Liver (tissue), 9 donors: ENCODE results near the gene KIF18B. TPM values are rescaled to one million over a fixed set of nuclear protein-coding genes. Genes with fewer than 3 reads are reported as not detected.

ENCODE experiments used
- DNase-seq: peaks from one replicate; pipeline ENCODE4 v3.0.0-alpha.2; 2017; ENCODE audit warnings: low spot score
- H3K27ac ChIP-seq, 2 donors: one replicate each; pipeline ENCODE4 v1.7.0; 2013; ENCODE audit warnings: inconsistent platforms in 2 of 2, low read length in 2 of 2, control low read depth in 1 of 2, low read depth in 1 of 2, mild to moderate bottlenecking in 1 of 2
- H3K27me3 ChIP-seq, 4 donors: one replicate each; pipeline versions ENCODE4 v1.6.1 to v1.7.0; 2013; ENCODE audit warnings: low read length in 3 of 4, inconsistent platforms in 1 of 4, mild to moderate bottlenecking in 1 of 4, moderate library complexity in 1 of 4; ENCODE audit not compliant: control insufficient read depth in 4 of 4, insufficient read depth in 4 of 4
- H3K36me3 ChIP-seq, 4 donors: one replicate each; pipeline versions ENCODE4 v1.6.1 to v1.7.0; 2013; ENCODE audit warnings: low read length in 3 of 4, mild to moderate bottlenecking in 3 of 4, low read depth in 1 of 4, moderate library complexity in 1 of 4; ENCODE audit not compliant: control insufficient read depth in 4 of 4, insufficient read depth in 3 of 4
- H3K4me1 ChIP-seq, 4 donors: one replicate each; pipeline versions ENCODE4 v1.6.1 to v1.7.0; 2013; ENCODE audit warnings: low read length in 3 of 4, mild to moderate bottlenecking in 3 of 4, moderate library complexity in 1 of 4; ENCODE audit not compliant: control insufficient read depth in 4 of 4, insufficient read depth in 4 of 4
- H3K4me3 ChIP-seq, 3 donors: one replicate each; pipeline versions ENCODE4 v1.6.1 to v1.7.0; 2013; ENCODE audit warnings: low read length in 3 of 3, control low read depth in 1 of 3, low read depth in 1 of 3, mild to moderate bottlenecking in 1 of 3
- H3K9ac ChIP-seq, 2 donors: one replicate each; pipeline ENCODE4 v1.7.0; 2013; ENCODE audit warnings: low read length in 2 of 2, mild to moderate bottlenecking in 2 of 2, moderate library complexity in 2 of 2, control low read depth in 1 of 2, low read depth in 1 of 2
- H3K9me3 ChIP-seq, 4 donors: one replicate each; pipeline versions ENCODE4 v1.6.1 to v1.7.0; 2013; ENCODE audit warnings: low read length in 3 of 4; ENCODE audit not compliant: control insufficient read depth in 4 of 4
- FOXA1 ChIP-seq: IDR thresholded peaks from 2 replicates; pipeline ENCODE4 v1.6.1; 2016; ENCODE audit warnings: antibody characterized with exemption
- FOXA2 ChIP-seq: IDR thresholded peaks from 2 replicates; pipeline ENCODE4 v1.6.1; 2016; ENCODE audit warnings: antibody characterized with exemption
- GABPA ChIP-seq, 2 donors: IDR thresholded peaks in 1 of 2; conservative IDR thresholded peaks in 1 of 2; 2 replicates each; pipeline ENCODE4 v1.6.1; 2016; ENCODE audit warnings: antibody characterized with exemption in 2 of 2, mild to moderate bottlenecking in 1 of 2, moderate library complexity in 1 of 2
- HNF4G ChIP-seq: IDR thresholded peaks from 2 replicates; pipeline ENCODE4 v1.6.1; 2016; ENCODE audit warnings: antibody characterized with exemption
- NR2F2 ChIP-seq: IDR thresholded peaks from 2 replicates; pipeline ENCODE4 v1.6.1; 2016; ENCODE audit warnings: antibody characterized with exemption
- RAD21 ChIP-seq, 2 donors: IDR thresholded peaks; 2 replicates each; pipeline ENCODE4 v1.6.1; 2016; ENCODE audit warnings: antibody characterized with exemption in 2 of 2, mild to moderate bottlenecking in 2 of 2
- REST ChIP-seq: IDR thresholded peaks from 2 replicates; pipeline ENCODE4 v1.6.1; 2016; ENCODE audit warnings: antibody characterized with exemption, mild to moderate bottlenecking
- RXRA ChIP-seq, 2 donors: IDR thresholded peaks; 2 replicates each; pipeline ENCODE4 v1.6.1; 2017 to 2018; ENCODE audit warnings: antibody characterized with exemption in 2 of 2, mild to moderate bottlenecking in 1 of 2
- SP1 ChIP-seq: IDR thresholded peaks from 2 replicates; pipeline ENCODE4 v1.6.1; 2018; ENCODE audit warnings: antibody characterized with exemption, mild to moderate bottlenecking
- TAF1 ChIP-seq: conservative IDR thresholded peaks from 2 replicates; pipeline ENCODE4 v1.6.1; 2016; ENCODE audit warnings: antibody characterized with exemption, mild to moderate bottlenecking
- WGBS: extraction: QIAGEN DNeasy Blood & Tissue Kit; methylation state at CpG from one replicate; pipeline ENCODE4 v1.1.7; 2013; 5-methylcytosine and 5-hydroxymethylcytosine counted together
- polyA plus RNA-seq, 2 donors: library from polyadenylated mRNA; stranded (reverse) in 1 of 2; unstranded in 1 of 2; fragments of 200-250 nt in 1 of 2; fragments of >200 nt in 1 of 2; fragmentation: Nextera tagmentation in 1 of 2; extraction: Ambion mirVana in 1 of 2; gene quantifications; one replicate each; pipeline versions ENCODE4 v1.2.1 to v1.2.3, GENCODE V29; 2013 to 2015
- total RNA-seq, 2 donors: library from RNA; depleted of rRNA; stranded (reverse); fragments of >200 nt; gene quantifications; one replicate each; pipeline ENCODE4 v1.2.3, GENCODE V29; 2014
- TF ChIP-seq, protein P1 (sequence below): fragments of 150-350 bp; IDR thresholded peaks from 2 replicates; pipeline ENCODE4 v1.5.1; 2017; ENCODE audit warnings: improper control_type of control experiment, low read depth, low read length; ENCODE audit not compliant: missing input control
- TF ChIP-seq, protein P2 (sequence below): IDR thresholded peaks from 2 replicates; pipeline ENCODE4 v1.6.1; 2016; ENCODE audit warnings: antibody characterized with exemption
- TF ChIP-seq, protein P3 (sequence below): IDR thresholded peaks from 2 replicates; pipeline ENCODE4 v1.6.1; 2016; ENCODE audit warnings: antibody characterized with exemption
- TF ChIP-seq, protein P4 (sequence below): IDR thresholded peaks from 2 replicates; pipeline ENCODE4 v1.6.1; 2016; ENCODE audit warnings: antibody characterized with exemption
- donor health status: healthy.
- donor health status: healthy.
- donor health status: healthy.
- donor health status: healthy.
- donor health status: healthy.

Gene KIF18B
- total and polyA plus RNA-seq, 4 donors = under 0.01 to 11.9 (median 0.48) TPM

GRCh38 chr17:44970136-44970741 lies 22.7 kb upstream of the KIF18B start:
- peaks cover 0 to 18% (median 7%) of the 10 kb centered on the region in 4 donors for H3K27me3 ChIP-seq
- TF ChIP-seq, protein P1, sequence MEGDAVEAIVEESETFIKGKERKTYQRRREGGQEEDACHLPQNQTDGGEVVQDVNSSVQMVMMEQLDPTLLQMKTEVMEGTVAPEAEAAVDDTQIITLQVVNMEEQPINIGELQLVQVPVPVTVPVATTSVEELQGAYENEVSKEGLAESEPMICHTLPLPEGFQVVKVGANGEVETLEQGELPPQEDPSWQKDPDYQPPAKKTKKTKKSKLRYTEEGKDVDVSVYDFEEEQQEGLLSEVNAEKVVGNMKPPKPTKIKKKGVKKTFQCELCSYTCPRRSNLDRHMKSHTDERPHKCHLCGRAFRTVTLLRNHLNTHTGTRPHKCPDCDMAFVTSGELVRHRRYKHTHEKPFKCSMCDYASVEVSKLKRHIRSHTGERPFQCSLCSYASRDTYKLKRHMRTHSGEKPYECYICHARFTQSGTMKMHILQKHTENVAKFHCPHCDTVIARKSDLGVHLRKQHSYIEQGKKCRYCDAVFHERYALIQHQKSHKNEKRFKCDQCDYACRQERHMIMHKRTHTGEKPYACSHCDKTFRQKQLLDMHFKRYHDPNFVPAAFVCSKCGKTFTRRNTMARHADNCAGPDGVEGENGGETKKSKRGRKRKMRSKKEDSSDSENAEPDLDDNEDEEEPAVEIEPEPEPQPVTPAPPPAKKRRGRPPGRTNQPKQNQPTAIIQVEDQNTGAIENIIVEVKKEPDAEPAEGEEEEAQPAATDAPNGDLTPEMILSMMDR = no peak
- TF ChIP-seq HNF4G (no peak), RXRA (IDR thresholded peaks at IDR 0.05) (no peak), REST (no peak), SP1 (no peak), RAD21 (IDR thresholded peaks at IDR 0.05) (no peak), FOXA1 (no peak), NR2F2 (no peak), GABPA (IDR thresholded peaks at IDR 0.05 in 1 of 2, conservative IDR thresholded peaks at IDR 0.05 in 1 of 2) (no peak), TAF1 (no peak), FOXA2 (no peak)
- TF ChIP-seq, protein P2, sequence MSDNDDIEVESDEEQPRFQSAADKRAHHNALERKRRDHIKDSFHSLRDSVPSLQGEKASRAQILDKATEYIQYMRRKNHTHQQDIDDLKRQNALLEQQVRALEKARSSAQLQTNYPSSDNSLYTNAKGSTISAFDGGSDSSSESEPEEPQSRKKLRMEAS = no peak
- TF ChIP-seq, protein P3, sequence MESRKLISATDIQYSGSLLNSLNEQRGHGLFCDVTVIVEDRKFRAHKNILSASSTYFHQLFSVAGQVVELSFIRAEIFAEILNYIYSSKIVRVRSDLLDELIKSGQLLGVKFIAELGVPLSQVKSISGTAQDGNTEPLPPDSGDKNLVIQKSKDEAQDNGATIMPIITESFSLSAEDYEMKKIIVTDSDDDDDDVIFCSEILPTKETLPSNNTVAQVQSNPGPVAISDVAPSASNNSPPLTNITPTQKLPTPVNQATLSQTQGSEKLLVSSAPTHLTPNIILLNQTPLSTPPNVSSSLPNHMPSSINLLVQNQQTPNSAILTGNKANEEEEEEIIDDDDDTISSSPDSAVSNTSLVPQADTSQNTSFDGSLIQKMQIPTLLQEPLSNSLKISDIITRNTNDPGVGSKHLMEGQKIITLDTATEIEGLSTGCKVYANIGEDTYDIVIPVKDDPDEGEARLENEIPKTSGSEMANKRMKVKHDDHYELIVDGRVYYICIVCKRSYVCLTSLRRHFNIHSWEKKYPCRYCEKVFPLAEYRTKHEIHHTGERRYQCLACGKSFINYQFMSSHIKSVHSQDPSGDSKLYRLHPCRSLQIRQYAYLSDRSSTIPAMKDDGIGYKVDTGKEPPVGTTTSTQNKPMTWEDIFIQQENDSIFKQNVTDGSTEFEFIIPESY = no peak
- TF ChIP-seq, protein P4, sequence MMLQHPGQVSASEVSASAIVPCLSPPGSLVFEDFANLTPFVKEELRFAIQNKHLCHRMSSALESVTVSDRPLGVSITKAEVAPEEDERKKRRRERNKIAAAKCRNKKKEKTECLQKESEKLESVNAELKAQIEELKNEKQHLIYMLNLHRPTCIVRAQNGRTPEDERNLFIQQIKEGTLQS = no peak
- peaks cover 5 to 28% (median 11%) of the 10 kb centered on the region in 4 donors for H3K4me1 ChIP-seq
- no peaks in the 10 kb centered on the region for H3K36me3 ChIP-seq
- 11% methylated on average over 55 of the region's 55 CpGs for WGBS
- DNase-seq = no peak
- H3K9me3 ChIP-seq = no peaks in the 10 kb centered on the region
- H3K9ac ChIP-seq = no peak overlapping the region
- H3K27ac ChIP-seq = no peak overlapping the region
- H3K4me3 ChIP-seq = peak overlapping the region in 1 of 3 donors; percentile 24
